NCI-H446 treated with DMSO at 0.1 percent for 48 hours (cell line): ENCODE data around the gene UBTD2.

ENCODE experiments used
- DNase-seq: peaks from one replicate; lab custom pipeline; 2025; lab: John Stamatoyannopoulos, UW

The UBTD2 gene

GRCh38 chr5:172171118-172171517 is 112.4 kb downstream of the UBTD2 start:
- no peak for DNase-seq

DNA sequence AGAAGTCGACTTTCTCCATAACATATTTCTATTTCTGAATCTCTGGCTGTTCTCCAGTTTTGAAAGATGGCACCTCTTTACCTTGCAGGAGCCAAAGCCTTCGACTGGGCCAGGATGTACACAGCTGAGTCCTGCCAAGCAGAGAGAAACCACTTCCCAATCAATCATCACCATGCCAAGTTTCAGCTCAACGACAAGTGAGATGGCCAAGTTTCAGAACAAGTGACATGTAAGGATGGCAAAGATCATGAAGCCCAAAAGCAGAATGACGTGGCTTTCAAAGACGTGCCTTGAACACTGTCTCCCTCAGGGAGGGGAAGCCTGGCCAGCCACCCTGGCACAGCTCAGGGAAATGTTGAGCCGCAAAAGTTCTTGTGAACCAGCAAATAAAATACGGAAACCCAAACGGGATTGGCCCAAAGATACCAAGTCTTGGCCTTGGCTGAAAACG is 113.3 kb downstream of the UBTD2 start:
- DNase-seq, result peak; percentile 82

DNA sequence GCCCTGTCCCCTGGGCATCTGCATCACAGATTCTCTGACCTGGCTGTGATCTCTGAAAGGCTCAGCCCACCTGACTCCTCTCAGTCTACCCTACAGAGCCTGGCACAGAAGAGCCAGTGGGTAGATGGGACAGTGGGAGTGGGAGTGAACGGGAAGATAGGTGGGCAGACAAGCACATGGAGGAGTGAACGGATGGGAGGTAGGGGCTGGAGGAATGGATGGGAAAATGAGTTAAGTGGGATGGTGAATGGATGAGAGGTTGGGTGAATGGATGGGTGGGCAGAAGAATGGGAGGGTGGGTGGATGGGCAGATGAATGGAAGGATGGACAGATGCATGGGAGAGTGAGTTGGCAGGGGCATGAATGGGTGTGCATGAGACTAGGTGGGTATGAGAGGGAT is 114.3 kb downstream of the UBTD2 start:
- no peak for DNase-seq

DNA sequence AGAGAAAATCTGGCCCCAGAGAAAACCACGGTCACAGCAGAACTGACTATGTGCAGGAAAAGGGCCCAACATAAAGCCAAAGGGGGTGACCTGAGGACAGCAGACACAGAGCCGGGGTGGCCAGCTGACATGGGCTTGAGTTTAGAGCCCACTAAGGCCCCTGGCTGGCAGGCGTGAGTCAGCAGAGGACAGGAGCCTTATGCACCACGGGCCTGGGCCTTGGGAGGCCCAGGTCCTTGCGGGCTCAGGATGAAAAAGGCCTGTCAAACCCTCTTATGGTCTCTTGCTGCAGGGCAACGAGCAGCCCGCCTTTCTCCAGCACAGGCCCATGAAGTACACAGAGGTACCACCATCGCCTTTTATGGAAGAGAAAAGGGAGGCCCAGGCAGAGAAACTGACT is 115.3 kb downstream of the UBTD2 start:
- DNase-seq, result no peak

- no peak for DNase-seq
Measured at GRCh38 chr5:172167895-172168294, 115.7 kb downstream of the UBTD2 start.

GRCh38 chr5:172166030-172166826 is 117.3 kb downstream of the UBTD2 start:
- DNase-seq, result no peak

DNA sequence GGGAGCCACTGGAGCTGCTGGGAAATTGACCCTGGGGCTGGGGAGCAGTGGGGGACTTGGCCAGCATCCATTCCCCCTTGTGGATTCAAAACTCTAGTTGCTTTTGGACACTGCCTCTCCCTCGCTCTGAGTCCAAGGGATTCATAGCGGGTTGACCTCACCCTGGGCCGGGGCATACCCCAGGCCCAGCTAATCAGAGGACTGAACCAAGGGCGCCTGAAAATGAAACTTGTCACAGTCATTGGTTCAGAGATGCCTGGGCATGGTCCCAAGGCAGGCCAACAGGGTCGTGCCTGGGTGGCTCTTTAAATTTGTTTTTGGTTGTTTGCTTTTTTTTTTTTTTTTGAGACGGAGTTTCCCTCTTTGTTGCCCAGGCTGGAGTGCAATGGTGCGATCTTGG is 118.1 kb downstream of the UBTD2 start:
- no peak for DNase-seq

DNA sequence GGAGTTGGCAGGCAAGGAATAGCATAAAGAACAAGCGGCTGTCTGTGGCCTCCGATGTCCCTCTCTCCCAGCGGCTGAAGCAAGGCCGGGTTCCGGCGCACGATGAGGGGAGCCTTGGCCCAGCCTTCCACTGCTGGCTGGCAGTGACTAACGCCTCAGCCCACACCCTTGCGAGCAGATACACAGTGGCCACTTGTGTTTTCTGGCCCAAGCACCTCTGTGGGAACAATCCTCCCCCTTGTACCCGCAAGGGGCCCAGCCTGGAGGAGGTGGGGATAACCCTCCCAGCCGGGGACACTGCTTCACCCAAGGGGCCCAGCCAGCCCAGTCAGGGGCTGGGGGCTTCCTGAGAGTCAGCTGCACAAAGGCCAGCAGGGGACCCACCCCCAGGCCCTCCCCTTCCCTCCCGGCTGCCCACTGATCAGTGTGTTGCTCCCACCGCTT is 118.8 kb downstream of the UBTD2 start:
- no peak for DNase-seq

DNA sequence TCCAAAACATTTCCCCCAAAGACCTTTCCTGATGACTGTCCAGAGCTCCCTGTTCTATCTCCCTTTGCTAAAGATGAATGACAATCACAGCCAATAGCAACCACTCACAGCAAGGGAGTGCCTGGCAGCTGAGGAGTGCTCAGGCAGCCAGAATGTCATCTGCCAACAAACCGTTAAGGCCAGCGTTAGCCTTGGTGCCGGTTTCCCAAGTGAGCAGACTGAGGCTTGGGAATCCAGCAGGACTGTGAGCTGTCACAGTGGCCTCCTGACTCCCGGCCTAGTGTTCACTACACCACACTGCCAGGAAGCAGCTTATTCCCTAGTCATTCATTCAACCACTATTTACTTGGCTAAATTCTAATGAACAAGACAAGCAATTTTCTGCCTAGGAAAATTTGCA is 120.2 kb downstream of the UBTD2 start:
- peak; percentile 42 for DNase-seq

- no peak for DNase-seq
Measured at GRCh38 chr5:172162987-172163343, 120.6 kb downstream of the UBTD2 start.

DNA sequence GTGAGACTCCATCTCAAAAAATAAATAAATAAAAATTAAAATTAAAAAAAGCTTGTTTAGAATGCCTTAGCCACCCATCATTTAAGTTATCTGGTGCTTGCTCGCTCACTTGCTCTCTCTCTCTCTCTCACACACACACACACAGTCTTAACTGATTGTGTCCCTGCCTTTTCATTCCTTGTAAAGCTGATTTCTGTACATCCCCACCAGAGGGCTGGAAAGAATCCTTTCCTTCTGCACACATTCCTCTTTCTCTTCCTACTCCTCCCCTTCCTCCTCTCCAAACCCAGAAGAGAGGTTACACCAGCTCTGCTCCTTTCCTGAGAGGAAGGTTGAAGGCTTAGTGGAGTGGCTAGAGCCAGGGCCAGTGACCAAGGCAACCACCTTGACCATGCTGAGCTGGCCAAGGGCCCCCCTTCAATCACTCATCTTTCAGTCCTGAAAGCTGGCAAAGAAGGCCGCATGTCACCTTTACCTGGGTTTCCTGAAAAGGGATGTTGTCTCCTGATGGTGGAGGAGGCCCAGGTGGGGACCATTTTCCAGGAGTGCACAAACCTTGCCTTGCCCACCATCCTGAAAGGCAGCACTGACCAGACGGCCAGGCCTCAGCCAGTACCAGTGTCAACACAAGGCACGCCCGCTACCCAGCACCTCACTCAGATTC is 121.1 kb downstream of the UBTD2 start:
- no peak for DNase-seq

DNA sequence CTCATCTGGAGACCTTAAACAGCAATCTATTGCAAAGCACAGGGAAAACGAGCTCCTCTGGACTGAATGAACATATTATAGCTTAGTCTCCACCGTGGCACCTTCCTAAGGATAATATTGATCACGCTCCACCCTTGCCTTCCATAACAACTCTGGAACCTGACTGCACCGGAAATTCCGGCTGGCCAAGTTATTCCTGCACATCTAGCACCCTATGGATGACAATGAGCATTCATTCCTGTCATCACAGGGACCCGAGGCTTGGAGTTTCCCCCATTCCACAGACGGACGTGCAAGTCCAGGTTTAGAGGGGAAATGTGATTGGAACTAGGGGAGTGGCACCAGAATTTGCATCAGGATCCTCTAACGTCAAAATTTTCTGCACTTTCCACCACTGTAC is 123.1 kb downstream of the UBTD2 start:
- DNase-seq, result no peak
